ENCODE data around the gene PLXNC1.
A peak's percentile ranks its signal among the peaks of the same experiment; 100 is the strongest.

Gene PLXNC1

GRCh38 chr12:94147991-94148738, at the start of gene PLXNC1:
Gene PLXNC1 (plus strand): TSS chr12:94148577. CDS start chr12:94148972, 395 bp downstream.
- DNase-seq = peak; percentile 66

GRCh38 chr12:94099191-94099590, 49.2 kb upstream of the PLXNC1 start:
- no peak for DNase-seq

GRCh38 chr12:94099632-94100031, 48.7 kb upstream of the PLXNC1 start:
- no peak for DNase-seq

- DNase-seq = peak; percentile 44
Measured at GRCh38 chr12:94100211-94100627, 48.2 kb upstream of the PLXNC1 start.

- DNase-seq = peak; percentile 74
Measured at GRCh38 chr12:94100990-94101737, 47.2 kb upstream of the PLXNC1 start.

GRCh38 chr12:94101738-94102660, 46.4 kb upstream of the PLXNC1 start:
- peak; percentile 86 for DNase-seq

GRCh38 chr12:94103986-94104385, 44.4 kb upstream of the PLXNC1 start:
- DNase-seq = no peak

GRCh38 chr12:94107910-94108309, 40.5 kb upstream of the PLXNC1 start:
- no peak for DNase-seq

GRCh38 chr12:94109160-94109559, 39.2 kb upstream of the PLXNC1 start:
- DNase-seq = peak; percentile 65

GRCh38 chr12:94110258-94110657, 38.1 kb upstream of the PLXNC1 start:
- DNase-seq = no peak

GRCh38 chr12:94111302-94111701, 37.1 kb upstream of the PLXNC1 start:
- DNase-seq = no peak

- DNase-seq = no peak
Measured at GRCh38 chr12:94112121-94112520, 36.3 kb upstream of the PLXNC1 start.

GRCh38 chr12:94114166-94114565, 34.2 kb upstream of the PLXNC1 start:
- no peak for DNase-seq

GRCh38 chr12:94116191-94116590, 32.2 kb upstream of the PLXNC1 start:
- no peak for DNase-seq

GRCh38 chr12:94121886-94122285, 26.5 kb upstream of the PLXNC1 start:
- DNase-seq = no peak

GRCh38 chr12:94122591-94122990, 25.8 kb upstream of the PLXNC1 start:
- DNase-seq = no peak

- DNase-seq = no peak
Measured at GRCh38 chr12:94123127-94123526, 25.2 kb upstream of the PLXNC1 start.

GRCh38 chr12:94126067-94126466, 22.3 kb upstream of the PLXNC1 start:
- no peak for DNase-seq

- DNase-seq = no peak
Measured at GRCh38 chr12:94127239-94128131, 20.9 kb upstream of the PLXNC1 start.

- no peak for DNase-seq
Measured at GRCh38 chr12:94128280-94128679, 20.1 kb upstream of the PLXNC1 start.

- peak; percentile 21 for DNase-seq
Measured at GRCh38 chr12:94133964-94134795, 14.2 kb upstream of the PLXNC1 start.

Data from stimulated activated CD4-positive, alpha-beta T cell treated with anti-CD3 and anti-CD28 coated beads, Interleukin-1b, Interleukin-23, amount 100 ng/mL, for 48 hours (primary cell).